Calu3 (cell line): Measurements from ENCODE around the gene SH2D3A. TPM values are rescaled to one million over a fixed set of nuclear protein-coding genes. Genes with fewer than 3 reads are reported as not detected.

Source experiments
- BruUV-seq: library from RNA; stranded (reverse); fragments of 400-500 nt; replicated peaks from 2 replicates; lab custom pipeline; 2021; lab: Mats Ljungman, UMichigan
- CTCF ChIA-PET: fragments of 300-600 bp; sonication (Branson Sonifier 250); formaldehyde crosslinking; loops from one replicate; lab custom pipeline; 2022; ENCODE audit warnings: antibody characterized with exemption; lab: Charles Lee
- DNase-seq: peaks from one replicate; pipeline ENCODE4 v3.0.0; 2022
- H3K27ac Mint-ChIP-seq: one replicate; pipeline ENCODE4 v1.8.0; 2022; ENCODE audit warnings: mixed read lengths; ENCODE audit not compliant: unreplicated experiment
- H3K27me3 Mint-ChIP-seq: one replicate; pipeline ENCODE4 v1.8.0; 2022; ENCODE audit warnings: mixed read lengths; ENCODE audit not compliant: unreplicated experiment
- H3K36me3 Mint-ChIP-seq: one replicate; pipeline ENCODE4 v1.8.0; 2022; ENCODE audit warnings: mild to moderate bottlenecking, moderate library complexity, mixed read lengths; ENCODE audit not compliant: insufficient read depth, unreplicated experiment
- H3K4me1 Mint-ChIP-seq: one replicate; pipeline ENCODE4 v1.8.0; 2022; ENCODE audit warnings: mild to moderate bottlenecking, low read depth, mixed read lengths; ENCODE audit not compliant: unreplicated experiment
- H3K4me3 Mint-ChIP-seq: one replicate; pipeline ENCODE4 v1.8.0; 2022; ENCODE audit warnings: mild to moderate bottlenecking, low read depth, moderate library complexity, mixed read lengths; ENCODE audit not compliant: unreplicated experiment
- H3K9me3 Mint-ChIP-seq: one replicate; pipeline ENCODE4 v1.8.0; 2022; ENCODE audit warnings: low read depth, mixed read lengths; ENCODE audit not compliant: unreplicated experiment
- intact Hi-C: fragments of 100-400 bp; cut with micrococcal nuclease; formaldehyde crosslinking; loops from one replicate; pipeline ENCODE4 v1.10.0; 2022; ENCODE audit not compliant: unreplicated experiment
- total RNA-seq: library from RNA; stranded (reverse); gene quantifications from 2 replicates; pipeline ENCODE4 v1.2.3, GENCODE V29; 2022
- TF ChIP-seq, protein P1 (sequence below): fragments of 200-600 bp; IDR thresholded peaks from one replicate; pipeline ENCODE4 v1.8.0; 2022; ENCODE audit warnings: antibody characterized with exemption; ENCODE audit not compliant: unreplicated experiment

The SH2D3A gene
- total RNA-seq, 1 experiment from 2014 or later, result 64.0 TPM

- intact Hi-C loops, result loop anchor here (10.0 kb wide), 2 partner anchors 75 to 215 kb away; no protein-coding TSS in a partner anchor
- CTCF ChIA-PET, result no interaction called here
- Mint-ChIP-seq H3K9me3 (no peaks in the 10 kb centered on the region), H3K27me3 (no peaks in the 10 kb centered on the region), H3K4me3 (no peak overlapping the region), H3K4me1 (peaks cover 13% of the 10 kb centered on the region), H3K36me3 (peaks cover 21% of the 10 kb centered on the region), H3K27ac (no peak overlapping the region)
- no TSS peak for BruUV-seq
- no peak for DNase-seq
- TF ChIP-seq, protein P1, sequence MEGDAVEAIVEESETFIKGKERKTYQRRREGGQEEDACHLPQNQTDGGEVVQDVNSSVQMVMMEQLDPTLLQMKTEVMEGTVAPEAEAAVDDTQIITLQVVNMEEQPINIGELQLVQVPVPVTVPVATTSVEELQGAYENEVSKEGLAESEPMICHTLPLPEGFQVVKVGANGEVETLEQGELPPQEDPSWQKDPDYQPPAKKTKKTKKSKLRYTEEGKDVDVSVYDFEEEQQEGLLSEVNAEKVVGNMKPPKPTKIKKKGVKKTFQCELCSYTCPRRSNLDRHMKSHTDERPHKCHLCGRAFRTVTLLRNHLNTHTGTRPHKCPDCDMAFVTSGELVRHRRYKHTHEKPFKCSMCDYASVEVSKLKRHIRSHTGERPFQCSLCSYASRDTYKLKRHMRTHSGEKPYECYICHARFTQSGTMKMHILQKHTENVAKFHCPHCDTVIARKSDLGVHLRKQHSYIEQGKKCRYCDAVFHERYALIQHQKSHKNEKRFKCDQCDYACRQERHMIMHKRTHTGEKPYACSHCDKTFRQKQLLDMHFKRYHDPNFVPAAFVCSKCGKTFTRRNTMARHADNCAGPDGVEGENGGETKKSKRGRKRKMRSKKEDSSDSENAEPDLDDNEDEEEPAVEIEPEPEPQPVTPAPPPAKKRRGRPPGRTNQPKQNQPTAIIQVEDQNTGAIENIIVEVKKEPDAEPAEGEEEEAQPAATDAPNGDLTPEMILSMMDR, result no peak
Measured at GRCh38 chr19:6730153-6730804, 37.0 kb downstream of the SH2D3A start.

DNA sequence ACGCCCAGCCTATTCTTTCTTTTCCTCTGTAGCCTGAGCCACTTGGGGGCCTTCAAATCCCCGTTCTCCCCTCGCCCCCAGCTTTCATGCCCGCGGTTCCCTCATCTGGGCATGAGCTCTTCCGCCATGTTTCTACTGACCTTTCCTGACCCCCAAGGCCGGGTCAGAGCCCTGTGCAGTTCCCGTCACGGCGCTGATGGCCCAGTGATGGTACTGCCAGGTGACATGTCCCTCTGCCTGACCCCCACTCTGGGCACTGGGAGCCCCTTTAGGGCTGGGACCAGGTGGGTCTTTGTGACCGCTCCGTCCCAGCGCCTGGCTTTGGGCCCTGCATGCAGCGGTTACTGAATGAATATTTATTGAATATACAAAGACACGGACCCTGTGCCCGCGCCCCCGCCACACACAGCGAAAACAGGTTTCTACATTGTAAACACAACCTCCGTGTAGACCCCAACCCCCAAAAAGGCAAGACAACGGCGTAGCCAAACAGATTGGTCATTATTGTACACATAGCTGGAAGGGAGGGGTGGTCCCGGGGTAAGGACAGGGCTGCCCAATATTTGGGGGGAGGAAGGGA, 37.6 kb downstream of the SH2D3A start:
- TF ChIP-seq, protein P1, result no peak
- Mint-ChIP-seq H3K9me3 (no peaks in the 10 kb centered on the region), H3K27me3 (no peaks in the 10 kb centered on the region), H3K4me3 (no peak overlapping the region), H3K4me1 (peaks cover 19% of the 10 kb centered on the region), H3K27ac (no peak overlapping the region), H3K36me3 (peaks cover 25% of the 10 kb centered on the region)
- CTCF ChIA-PET, result no interaction called here
- DNase-seq, result no peak
- BruUV-seq, result no TSS peak
- intact Hi-C loops, result loop anchor here (10.0 kb wide), 2 partner anchors 75 to 215 kb away; no protein-coding TSS in a partner anchor

GRCh38 chr19:6728346-6728745, 38.9 kb downstream of the SH2D3A start:
- no peak overlapping the region for H3K4me3 Mint-ChIP-seq
- BruUV-seq, result no TSS peak
- no peak for DNase-seq
- intact Hi-C loops, result no loop called here
- H3K36me3 Mint-ChIP-seq, result peaks cover 25% of the 10 kb centered on the region
- H3K27me3 Mint-ChIP-seq, result no peaks in the 10 kb centered on the region
- CTCF ChIA-PET, result no interaction called here
- H3K27ac Mint-ChIP-seq, result no peak overlapping the region
- H3K4me1 Mint-ChIP-seq, result peaks cover 27% of the 10 kb centered on the region
- no peaks in the 10 kb centered on the region for H3K9me3 Mint-ChIP-seq
- TF ChIP-seq, protein P1, result no peak

- Mint-ChIP-seq H3K36me3 (peaks cover 14% of the 10 kb centered on the region), H3K9me3 (no peaks in the 10 kb centered on the region), H3K27ac (no peak overlapping the region), H3K4me1 (peaks cover 49% of the 10 kb centered on the region), H3K4me3 (no peak overlapping the region), H3K27me3 (no peaks in the 10 kb centered on the region)
- no TSS peak for BruUV-seq
- no peak for DNase-seq
- intact Hi-C loops, result no loop called here
- CTCF ChIA-PET, result no interaction called here
- TF ChIP-seq, protein P1, result no peak
Measured at GRCh38 chr19:6725513-6726231, 41.6 kb downstream of the SH2D3A start.
